GM18517 (cell line): ENCODE data around the gene ASCC3.

ENCODE experiments used
- ATAC-seq: cut with Tn5 transposase; IDR thresholded peaks from one replicate; pipeline ENCODE4 v1.9.1; 2021; ENCODE audit warnings: mild to moderate bottlenecking, moderate library complexity; ENCODE audit not compliant: unreplicated experiment

ASCC3 gene, protein sequence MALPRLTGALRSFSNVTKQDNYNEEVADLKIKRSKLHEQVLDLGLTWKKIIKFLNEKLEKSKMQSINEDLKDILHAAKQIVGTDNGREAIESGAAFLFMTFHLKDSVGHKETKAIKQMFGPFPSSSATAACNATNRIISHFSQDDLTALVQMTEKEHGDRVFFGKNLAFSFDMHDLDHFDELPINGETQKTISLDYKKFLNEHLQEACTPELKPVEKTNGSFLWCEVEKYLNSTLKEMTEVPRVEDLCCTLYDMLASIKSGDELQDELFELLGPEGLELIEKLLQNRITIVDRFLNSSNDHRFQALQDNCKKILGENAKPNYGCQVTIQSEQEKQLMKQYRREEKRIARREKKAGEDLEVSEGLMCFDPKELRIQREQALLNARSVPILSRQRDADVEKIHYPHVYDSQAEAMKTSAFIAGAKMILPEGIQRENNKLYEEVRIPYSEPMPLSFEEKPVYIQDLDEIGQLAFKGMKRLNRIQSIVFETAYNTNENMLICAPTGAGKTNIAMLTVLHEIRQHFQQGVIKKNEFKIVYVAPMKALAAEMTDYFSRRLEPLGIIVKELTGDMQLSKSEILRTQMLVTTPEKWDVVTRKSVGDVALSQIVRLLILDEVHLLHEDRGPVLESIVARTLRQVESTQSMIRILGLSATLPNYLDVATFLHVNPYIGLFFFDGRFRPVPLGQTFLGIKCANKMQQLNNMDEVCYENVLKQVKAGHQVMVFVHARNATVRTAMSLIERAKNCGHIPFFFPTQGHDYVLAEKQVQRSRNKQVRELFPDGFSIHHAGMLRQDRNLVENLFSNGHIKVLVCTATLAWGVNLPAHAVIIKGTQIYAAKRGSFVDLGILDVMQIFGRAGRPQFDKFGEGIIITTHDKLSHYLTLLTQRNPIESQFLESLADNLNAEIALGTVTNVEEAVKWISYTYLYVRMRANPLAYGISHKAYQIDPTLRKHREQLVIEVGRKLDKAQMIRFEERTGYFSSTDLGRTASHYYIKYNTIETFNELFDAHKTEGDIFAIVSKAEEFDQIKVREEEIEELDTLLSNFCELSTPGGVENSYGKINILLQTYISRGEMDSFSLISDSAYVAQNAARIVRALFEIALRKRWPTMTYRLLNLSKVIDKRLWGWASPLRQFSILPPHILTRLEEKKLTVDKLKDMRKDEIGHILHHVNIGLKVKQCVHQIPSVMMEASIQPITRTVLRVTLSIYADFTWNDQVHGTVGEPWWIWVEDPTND (N-terminal part only)

DNA sequence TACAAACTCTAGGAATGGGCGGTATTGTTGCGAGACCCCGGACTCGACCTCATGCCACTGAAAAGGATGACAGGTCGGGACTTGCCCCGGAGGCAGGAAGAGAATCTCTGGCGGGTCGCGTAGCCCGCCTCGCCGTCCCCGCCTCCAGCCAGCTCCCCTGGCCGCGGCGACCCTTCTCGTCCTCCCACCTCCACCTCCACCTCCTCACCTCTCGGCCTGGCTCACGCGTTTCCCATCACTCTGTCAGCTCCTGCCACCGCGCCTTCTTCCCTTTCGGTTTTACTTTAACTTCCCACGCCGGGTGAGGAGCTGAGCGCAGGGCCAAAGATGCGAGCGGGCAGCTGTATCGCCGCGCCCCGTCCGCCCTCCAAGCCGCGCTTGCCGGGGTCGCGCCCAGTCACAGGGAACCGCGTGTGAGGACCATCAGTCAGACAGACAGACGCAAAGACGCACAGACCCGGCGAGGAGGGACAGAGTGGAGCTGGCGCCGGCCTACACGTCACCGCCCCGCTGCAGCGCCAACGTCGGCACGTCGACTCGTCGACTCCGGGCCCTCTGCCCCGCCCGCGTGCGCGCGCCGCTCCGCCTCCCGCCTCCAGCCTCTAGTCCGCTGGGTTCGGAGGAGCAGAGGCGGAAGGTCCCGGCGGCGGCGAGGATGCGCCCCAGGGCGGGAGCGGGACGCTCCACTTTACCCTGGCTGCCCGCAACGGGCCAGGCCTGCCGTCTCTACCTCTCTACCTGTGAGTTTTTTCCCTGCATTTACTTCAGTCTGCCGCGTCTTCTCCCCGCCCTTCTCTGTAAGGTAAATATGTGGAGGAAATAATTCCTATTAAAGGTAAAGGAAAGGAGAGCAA, at the start of gene ASCC3:
ASCC3 (minus strand) TSS at position 477 of the 854 bp plus-strand sequence. CDS start 13,332 bp downstream, outside the sequence.
- peak; percentile 90 for ATAC-seq

DNA sequence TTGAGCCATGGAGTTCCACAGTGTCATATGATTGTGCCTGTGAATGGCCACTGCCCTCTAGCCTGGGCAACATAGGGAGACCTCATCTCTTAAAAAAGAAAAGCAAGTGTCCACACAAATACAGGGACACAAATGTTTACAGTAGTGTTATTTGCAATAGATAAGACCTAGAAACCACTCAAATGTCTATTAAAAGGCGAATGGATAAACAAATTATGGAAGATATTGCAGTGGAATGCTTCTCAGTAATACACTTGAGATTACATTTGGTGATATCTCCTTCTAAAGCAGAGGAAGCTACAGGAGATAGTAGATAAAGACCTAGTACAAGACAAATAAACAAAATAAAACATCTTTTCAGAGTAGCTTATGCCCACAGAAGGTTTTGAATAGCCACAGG, 44.6 kb upstream of the ASCC3 start:
- no peak for ATAC-seq

DNA sequence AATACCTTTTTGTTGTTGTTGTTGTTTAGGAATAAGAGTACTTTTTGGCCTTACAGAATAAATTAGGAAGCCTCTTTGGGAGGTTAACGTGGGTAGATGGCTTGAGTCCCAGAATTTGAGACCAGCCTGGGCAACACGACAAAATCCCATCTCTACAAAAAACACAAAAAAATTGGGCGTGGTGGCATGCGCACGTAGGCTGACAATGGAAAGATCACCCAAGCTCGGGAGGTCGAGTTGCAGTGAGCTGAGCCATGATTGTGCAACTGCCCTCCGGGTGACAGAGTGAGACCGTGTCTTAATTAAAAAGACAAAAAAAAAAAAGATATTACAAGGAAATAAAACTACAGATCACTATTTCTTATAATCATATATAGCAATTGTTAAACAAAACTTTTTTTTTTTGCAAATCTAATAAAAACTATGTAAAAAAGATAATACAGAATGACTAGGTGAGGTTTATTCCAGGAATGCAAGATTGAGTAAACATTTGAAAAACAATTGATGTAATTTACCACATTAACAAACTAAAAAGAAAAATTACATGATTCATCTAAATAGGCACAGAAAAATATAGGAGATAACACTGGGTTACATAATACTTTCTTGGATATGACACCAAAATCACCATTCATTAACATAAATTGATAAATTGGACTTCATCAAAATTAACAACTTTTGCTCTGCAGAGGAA, 43.6 kb upstream of the ASCC3 start:
- ATAC-seq, result no peak

DNA sequence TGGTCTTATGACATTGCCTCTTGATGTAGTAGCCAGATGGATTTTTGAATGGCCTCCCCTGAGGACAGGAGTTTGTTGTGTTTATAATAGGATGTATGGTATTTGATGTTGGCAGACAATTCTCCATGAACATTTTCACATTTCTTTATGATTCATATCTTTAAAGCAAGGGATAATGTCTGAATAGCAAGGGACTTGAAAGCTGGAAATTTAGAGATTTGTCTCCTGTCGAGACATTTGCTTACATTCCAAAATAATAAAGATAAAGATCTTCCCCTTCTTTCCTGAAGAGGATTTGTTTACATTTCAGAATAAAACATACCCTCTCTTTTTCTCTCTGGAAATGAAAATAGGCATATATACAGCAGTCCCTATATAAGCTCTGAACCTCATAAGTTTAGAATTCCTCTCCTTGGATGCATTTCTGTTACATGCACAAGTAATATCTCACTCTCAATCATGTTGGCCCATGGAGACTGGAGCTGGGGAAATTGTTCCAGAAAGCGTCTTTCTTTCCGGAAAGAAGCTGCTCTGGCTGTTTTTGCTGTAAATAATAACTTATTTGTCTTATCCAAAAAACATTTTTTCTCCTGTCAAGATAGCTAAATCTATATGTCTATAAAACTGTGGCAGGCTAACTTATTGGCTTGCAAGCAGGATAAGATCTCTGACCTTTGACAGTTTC, 42.5 kb upstream of the ASCC3 start:
- ATAC-seq, result no peak

DNA sequence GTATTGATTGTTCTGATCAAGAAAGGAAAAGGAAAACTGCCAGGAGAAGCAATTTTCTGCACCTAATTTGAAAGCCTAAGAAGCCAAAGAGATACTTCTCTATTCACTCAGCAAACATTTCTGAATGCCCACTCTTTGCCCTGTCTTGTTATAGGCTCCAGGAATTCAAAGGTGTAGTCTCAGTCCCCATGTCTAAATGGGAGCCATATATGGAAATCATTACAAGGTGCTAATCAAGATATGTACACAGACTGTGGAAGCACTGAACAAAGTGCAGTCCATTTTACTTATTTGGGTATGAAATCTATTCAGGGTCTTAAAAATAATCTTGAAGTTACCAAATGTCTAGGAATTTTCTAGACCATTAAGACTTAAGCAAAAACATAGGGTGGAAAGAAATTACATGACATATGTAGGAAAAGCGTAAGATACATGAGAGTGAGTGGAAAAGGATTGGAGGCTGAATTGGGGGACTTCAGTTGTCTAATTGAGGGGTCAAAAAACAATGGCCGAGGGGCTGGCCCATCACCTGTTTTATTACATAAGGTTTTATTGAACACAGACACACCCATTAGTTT, 39.0 kb upstream of the ASCC3 start:
- ATAC-seq, result no peak

DNA sequence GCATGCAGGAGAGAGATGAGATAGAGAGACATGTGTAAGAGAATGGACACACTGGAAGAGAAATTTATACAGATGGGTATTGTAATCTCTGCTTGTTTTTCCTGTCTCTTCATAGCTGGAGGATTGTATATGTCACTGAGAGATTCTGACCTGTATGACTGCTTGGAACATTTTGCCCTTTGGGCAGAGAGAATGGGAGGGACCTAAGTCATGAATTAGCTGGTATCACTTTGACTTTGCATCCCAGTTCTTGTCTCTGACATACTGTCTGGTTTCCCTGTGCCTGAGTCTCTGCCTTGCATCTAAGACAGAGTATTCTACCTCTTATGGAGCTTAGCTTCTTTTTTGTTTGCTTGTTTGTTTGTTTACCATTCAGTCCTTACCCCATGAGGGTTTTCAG, 37.0 kb upstream of the ASCC3 start:
- ATAC-seq, result no peak

DNA sequence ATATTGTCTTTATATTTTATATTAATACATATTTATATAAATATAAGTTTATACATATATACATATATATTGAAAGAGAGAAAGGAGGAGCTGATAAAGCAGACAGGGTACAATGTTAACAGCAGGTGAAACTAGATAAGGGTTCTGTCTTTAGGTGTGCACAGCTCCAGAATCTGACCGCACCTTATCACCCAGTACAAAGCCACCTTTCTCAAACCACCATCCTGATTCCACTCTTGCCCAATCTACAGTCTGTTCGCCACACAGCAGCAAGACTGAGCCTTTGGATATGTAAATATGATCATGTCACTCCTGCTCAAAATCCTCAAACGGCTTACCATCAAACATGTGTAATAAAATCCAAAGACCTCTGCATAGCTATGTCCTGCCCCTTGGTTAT, 34.7 kb upstream of the ASCC3 start:
- ATAC-seq, result no peak

DNA sequence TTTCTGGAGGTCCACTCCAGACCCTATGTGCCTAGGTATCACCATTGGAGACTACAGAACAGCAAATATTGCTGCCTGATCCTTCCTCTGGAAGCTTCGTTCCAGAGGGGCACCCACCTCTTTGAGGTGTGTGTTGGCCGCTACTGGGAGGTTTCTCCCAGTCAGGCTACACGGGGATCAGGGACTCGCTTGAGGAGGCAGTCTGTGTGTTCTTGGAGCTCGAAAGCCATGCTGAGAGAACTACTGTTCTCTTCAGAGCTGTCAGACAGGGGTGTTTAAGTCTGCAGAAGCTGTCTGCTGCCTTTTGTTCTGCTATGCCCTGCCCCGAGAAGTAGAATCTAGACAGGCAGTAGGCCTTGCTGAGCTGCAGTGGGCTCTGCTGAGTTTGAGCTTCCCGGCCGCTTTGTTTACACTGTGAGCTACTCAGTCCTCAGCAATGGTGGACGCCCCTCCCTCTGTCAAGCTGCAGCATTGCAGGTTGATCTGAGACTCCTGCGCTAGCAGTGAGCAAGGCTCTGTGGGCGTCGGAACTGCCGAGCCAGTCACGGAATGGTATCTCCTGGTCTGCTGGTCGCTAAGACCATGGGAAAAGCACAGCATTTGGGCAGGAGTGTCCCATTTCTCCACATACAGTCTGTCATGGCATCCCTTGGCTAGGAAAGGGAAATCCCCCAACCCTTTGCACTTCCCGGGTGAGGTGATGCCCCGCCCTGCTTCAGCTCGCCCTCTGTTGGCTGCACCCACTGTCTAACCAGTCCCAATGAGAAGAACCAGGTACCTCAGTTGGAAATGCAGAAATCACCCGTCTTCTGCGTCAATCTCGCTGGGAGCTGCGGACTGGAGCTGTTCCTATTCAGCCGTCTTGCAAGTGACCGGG, 32.5 kb upstream of the ASCC3 start:
- no peak for ATAC-seq

DNA sequence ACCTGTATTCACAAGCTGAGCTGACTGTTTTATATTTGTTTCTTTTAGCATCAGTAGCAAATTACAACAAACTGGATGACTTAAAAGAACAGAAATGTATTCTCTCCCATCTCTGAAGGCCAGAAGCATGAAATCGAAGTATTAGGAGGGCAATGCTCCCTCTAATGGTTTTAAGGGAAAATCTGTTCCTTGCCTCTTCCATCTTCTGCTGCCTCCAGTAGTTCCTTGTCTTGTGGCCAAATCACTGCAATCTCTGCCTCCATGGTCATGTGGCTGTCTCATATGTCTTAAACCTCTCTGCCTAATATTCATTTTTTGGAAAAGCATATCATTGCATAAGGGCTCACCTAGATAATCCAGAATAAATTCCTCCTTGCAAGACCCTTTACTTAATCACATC, 25.2 kb upstream of the ASCC3 start:
- no peak for ATAC-seq

DNA sequence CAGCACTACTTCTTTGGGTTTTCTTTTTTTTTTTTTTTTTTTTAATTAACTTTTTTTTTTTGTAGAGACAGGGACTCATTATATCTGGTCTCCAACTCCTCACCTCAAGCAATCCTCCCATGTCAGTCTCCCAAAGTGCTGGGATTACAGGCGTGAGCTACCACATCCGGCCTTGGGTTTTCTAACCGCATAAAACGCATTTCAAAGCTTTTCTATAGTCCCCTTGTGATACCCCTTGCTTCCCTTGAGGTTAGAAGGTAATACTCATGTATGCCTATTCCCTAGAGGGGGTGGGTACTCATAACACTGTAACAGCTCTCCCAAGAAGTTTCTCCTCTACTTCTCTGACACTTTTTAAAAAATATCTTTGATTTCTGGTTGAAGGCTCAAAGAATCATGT, 23.9 kb upstream of the ASCC3 start:
- no peak for ATAC-seq

DNA sequence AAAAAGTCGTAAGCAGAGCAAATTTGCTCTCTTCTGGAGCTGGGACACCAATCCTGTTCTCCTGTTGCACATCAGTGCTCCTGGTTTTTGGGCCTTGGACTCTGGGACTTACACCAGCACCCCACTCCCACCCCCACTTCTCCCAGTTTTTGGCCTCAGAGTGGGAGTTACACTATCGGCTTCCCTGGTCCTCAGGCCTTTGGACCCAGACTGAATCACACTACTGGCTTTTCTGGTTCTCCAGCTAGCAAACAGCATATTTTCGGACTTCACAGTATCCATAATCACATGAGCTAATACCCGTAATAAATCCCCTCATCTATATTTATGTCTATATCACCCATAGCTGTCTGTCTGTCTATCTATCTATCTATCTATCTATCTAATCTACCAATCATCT, 23.2 kb upstream of the ASCC3 start:
- no peak for ATAC-seq

DNA sequence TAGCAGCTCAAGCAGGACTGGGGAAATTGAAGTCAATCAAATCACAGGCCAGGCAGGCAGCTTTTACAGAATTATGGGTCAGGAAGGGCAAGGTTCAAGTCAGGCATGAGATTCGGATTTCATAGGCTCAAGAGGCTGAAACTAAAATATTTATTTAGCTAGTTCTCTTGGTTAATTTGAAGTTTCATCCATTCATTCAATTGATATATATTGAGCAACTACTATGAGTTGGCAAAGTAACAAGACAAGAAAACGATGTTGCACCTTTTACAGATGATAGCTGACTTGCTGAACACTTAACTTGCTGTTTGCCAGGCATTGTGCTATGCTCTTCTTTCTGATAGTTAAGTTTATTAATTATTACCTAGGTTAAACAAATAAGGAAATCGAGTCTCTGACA, 20.5 kb upstream of the ASCC3 start:
- ATAC-seq, result no peak

DNA sequence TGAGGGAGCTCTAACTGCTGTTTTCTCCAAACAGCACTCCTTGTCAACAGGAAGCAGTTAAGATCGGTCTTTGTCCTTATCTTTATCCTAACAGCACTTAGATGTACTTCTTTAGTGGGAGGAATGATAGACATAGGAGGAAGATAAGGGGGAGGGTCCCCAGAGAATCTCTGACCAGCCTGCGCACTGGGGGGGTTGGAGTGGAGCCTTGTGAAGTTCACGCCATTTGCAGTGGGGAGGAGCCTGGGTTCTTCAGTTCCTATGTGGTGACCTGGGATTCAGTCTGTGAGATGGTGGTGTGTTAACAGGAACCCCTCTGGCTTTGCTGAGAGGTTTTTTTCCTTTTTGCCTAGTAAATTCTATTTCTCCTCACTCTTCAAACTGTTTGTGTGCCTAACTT, 18.1 kb upstream of the ASCC3 start:
- ATAC-seq, result no peak

DNA sequence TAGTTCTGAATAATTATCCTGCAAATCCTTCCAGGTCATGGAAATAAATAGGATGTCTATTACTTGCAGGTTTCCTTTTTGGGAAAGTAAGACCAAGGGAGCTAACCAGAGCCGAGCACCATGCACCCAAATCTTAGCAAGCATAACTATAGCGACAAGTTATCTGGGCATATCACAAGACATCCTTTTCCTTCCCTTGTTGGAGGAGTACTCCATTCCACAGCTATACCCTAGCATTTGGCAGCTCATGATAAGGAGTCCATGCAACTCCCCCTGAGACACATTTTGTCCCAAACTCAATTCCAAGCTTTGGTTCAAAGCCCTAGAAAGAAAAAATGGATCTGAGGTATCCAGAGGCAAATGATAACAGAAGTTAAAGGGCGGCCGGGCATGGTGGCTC, 16.5 kb upstream of the ASCC3 start:
- no peak for ATAC-seq

DNA sequence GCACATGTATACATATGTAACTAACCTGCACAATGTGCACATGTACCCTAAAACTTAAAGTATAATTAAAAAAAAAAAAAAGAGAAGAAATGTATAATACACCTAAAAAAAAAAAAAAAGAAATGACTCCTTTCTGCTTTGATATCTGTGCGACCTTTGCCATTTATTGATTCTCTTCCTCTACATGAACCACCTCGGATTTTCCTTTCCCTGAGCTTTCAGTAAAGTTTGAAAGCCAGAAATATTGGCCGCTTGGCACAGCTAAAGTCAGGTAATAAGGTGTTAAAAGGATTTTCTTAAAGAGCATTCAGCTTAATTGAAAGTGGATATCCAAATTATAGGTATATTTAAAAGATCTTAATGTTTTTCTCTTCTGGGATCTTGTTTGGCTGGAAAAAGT, 12.6 kb upstream of the ASCC3 start:
- ATAC-seq, result no peak

DNA sequence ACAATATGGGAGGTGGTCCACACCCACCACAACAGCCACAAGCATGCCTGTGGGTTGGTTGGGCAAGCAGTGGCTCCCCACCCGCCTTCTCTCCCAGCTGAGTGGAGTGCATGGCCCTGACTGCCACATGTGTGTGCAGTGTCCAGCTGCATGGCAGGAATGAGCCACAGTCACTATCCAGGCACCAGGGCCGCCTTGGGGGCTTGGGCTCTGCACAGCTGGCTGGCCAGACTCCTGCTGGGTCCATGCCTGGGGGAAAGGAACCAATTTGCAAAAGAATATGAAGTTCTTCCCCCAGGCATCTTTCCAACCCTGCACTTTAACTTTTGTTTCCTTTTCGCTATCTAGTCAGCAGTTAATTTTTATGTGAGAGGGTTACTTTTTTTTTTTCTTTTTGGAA, 11.6 kb upstream of the ASCC3 start:
- no peak for ATAC-seq

DNA sequence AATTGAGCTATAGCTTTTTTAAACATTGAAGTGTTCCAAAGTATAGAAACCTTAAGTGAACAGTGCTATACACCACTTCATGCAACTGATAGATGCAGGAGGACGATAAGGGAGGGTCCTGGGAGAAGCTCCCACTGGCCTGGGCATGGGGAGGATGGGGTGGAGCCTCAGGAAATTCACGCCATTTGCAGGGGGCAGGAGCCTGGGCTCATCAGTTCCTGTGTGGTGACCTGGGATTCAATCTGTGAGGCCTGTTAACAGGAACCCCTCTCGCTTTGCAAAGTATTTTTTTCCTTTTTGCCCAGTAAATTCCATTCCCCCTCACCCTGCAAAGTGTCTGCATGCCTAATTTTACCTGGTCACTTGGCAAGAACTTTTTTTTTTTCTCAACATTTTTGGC, 11.0 kb upstream of the ASCC3 start:
- no peak for ATAC-seq

DNA sequence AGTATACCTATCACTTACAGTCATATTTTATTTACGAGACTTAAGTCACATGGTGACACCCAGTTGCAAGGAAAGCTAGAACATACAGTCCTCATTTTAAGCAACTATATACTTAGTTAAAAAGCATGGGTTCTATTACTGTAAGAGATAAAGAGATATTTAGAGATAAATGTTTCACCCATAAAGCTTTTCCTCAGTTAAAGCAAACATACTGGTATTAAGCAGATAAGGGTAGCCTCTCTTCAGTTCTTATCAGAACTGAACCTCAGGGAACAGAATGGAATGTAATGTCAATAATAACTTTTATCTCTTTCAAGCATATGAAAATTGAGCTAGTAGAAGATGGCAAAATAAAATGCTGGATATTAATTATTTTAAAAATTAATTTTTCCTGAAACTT, 9.9 kb upstream of the ASCC3 start:
- ATAC-seq, result no peak
